Measurements from ENCODE around the gene FOSL1.

FOSL1 gene

GRCh38 chr11:65885231-65885630 lies 15.0 kb downstream of the FOSL1 start:
- H3K4me3 ChIP-seq (ENCODE audit: low read depth, low read length), result no peak overlapping the region
- DNase-seq (ENCODE audit: low read depth), result no peak

- no peak for DNase-seq (ENCODE audit: low read depth)
- no peak overlapping the region for H3K4me3 ChIP-seq (ENCODE audit: low read depth, low read length)
Measured at GRCh38 chr11:65884716-65885092, 15.5 kb downstream of the FOSL1 start.

GRCh38 chr11:65883786-65884715 lies 16.1 kb downstream of the FOSL1 start:
- no peak overlapping the region for H3K4me3 ChIP-seq (ENCODE audit: low read depth, low read length)
- DNase-seq (ENCODE audit: low read depth), result no peak

GRCh38 chr11:65883058-65883761 lies 17.0 kb downstream of the FOSL1 start:
- no peak for DNase-seq (ENCODE audit: low read depth)
- no peak overlapping the region for H3K4me3 ChIP-seq (ENCODE audit: low read depth, low read length)

- H3K4me3 ChIP-seq (ENCODE audit: low read depth, low read length), result no peak overlapping the region
- DNase-seq (ENCODE audit: low read depth), result no peak
Measured at GRCh38 chr11:65882120-65883057, 17.8 kb downstream of the FOSL1 start.

GRCh38 chr11:65880844-65881421 lies 19.3 kb downstream of the FOSL1 start:
- DNase-seq (ENCODE audit: low read depth), result no peak
- H3K4me3 ChIP-seq (ENCODE audit: low read depth, low read length), result no peak overlapping the region

GRCh38 chr11:65880027-65880426 lies 20.2 kb downstream of the FOSL1 start:
- no peak for DNase-seq (ENCODE audit: low read depth)
- H3K4me3 ChIP-seq (ENCODE audit: low read depth, low read length), result no peak overlapping the region

GRCh38 chr11:65879617-65880016 lies 20.6 kb downstream of the FOSL1 start, which contains the start of gene CTSW:
TSS of gene CTSW (plus strand) at chr11:65879837. CDS start at chr11:65879855, 18 bp downstream.
- DNase-seq (ENCODE audit: low read depth), result no peak
- no peak within 1 kb of the TSS for H3K4me3 ChIP-seq (ENCODE audit: low read depth, low read length)

- peak; percentile 74 for DNase-seq (ENCODE audit: low read depth)
- H3K4me3 ChIP-seq (ENCODE audit: low read depth, low read length), result peak overlapping the region; percentile 69
Measured at GRCh38 chr11:65873318-65874156, 26.7 kb downstream of the FOSL1 start.

- DNase-seq (ENCODE audit: low read depth), result no peak
- peak within 1 kb of the TSS; percentile 69 for H3K4me3 ChIP-seq (ENCODE audit: low read depth, low read length)
Measured at GRCh38 chr11:65872586-65873317, 27.4 kb downstream of the FOSL1 start, which contains the start of gene EFEMP2. TSS of gene EFEMP2 (minus strand) at chr11:65872800. CDS start at chr11:65872354, 446 bp downstream.

GRCh38 chr11:65871811-65872548 lies 28.2 kb downstream of the FOSL1 start:
- DNase-seq (ENCODE audit: low read depth), result no peak
- peak overlapping the region; percentile 69 for H3K4me3 ChIP-seq (ENCODE audit: low read depth, low read length)

- no peak for DNase-seq (ENCODE audit: low read depth)
- peak overlapping the region; percentile 69 for H3K4me3 ChIP-seq (ENCODE audit: low read depth, low read length)
Measured at GRCh38 chr11:65870706-65871681, 29.2 kb downstream of the FOSL1 start.

GRCh38 chr11:65870307-65870658 lies 29.9 kb downstream of the FOSL1 start:
- no peak for DNase-seq (ENCODE audit: low read depth)
- H3K4me3 ChIP-seq (ENCODE audit: low read depth, low read length), result no peak overlapping the region

- DNase-seq (ENCODE audit: low read depth), result no peak
- H3K4me3 ChIP-seq (ENCODE audit: low read depth, low read length), result no peak overlapping the region
Measured at GRCh38 chr11:65869643-65870306, 30.4 kb downstream of the FOSL1 start.

GRCh38 chr11:65868907-65869306 lies 31.3 kb downstream of the FOSL1 start:
- H3K4me3 ChIP-seq (ENCODE audit: low read depth, low read length), result no peak overlapping the region
- no peak for DNase-seq (ENCODE audit: low read depth)
